ENCODE measurements around the gene PSMD13.

PSMD13 gene

GRCh38 chr11:205221-206001, 31.4 kb upstream of the PSMD13 start:
- DNase-seq: no peak

GRCh38 chr11:206002-206384, 30.8 kb upstream of the PSMD13 start:
- no peak for DNase-seq

- DNase-seq: no peak
Measured at GRCh38 chr11:206526-207207, 30.1 kb upstream of the PSMD13 start.

GRCh38 chr11:207208-207862, 29.4 kb upstream of the PSMD13 start, which contains the start of the genes BET1L and RIC8A:
TSS of gene BET1L (minus strand) at chr11:207399. CDS start at chr11:207321, 78 bp downstream.
TSS of gene RIC8A (plus strand) at chr11:207708. CDS start at chr11:208855, 1,147 bp downstream.
- DNase-seq: peak; percentile 54

- DNase-seq: no peak
Measured at GRCh38 chr11:207863-208180, 29.0 kb upstream of the PSMD13 start.

GRCh38 chr11:208181-208916, 28.4 kb upstream of the PSMD13 start:
- no peak for DNase-seq

GRCh38 chr11:208917-209260, 27.9 kb upstream of the PSMD13 start:
- no peak for DNase-seq

GRCh38 chr11:209275-210121, 27.3 kb upstream of the PSMD13 start:
- no peak for DNase-seq

GRCh38 chr11:210122-210802, 26.5 kb upstream of the PSMD13 start:
- DNase-seq: no peak

- DNase-seq: no peak
Measured at GRCh38 chr11:210803-211180, 26.0 kb upstream of the PSMD13 start.

- DNase-seq: no peak
Measured at GRCh38 chr11:211295-211694, 25.5 kb upstream of the PSMD13 start.

GRCh38 chr11:211741-212140, 25.0 kb upstream of the PSMD13 start:
- DNase-seq: no peak

GRCh38 chr11:212150-213100, 24.4 kb upstream of the PSMD13 start:
- no peak for DNase-seq

GRCh38 chr11:213111-213510, 23.7 kb upstream of the PSMD13 start:
- no peak for DNase-seq

GRCh38 chr11:214083-214482, 22.7 kb upstream of the PSMD13 start:
- no peak for DNase-seq

GRCh38 chr11:215581-216037, 21.2 kb upstream of the PSMD13 start:
- no peak for DNase-seq

GRCh38 chr11:216081-216974, 20.4 kb upstream of the PSMD13 start:
- no peak for DNase-seq

GRCh38 chr11:217704-218103, 19.1 kb upstream of the PSMD13 start:
- no peak for DNase-seq

GRCh38 chr11:218815-219593, 17.8 kb upstream of the PSMD13 start:
- no peak for DNase-seq
